Neural cell (in vitro differentiated cells): ENCODE measurements around the gene MAP3K7.

Source experiments
- EP300 ChIP-seq: fragments of 450-650 bp; conservative IDR thresholded peaks from 2 replicates; pipeline ENCODE4 v1.6.1; 2014; ENCODE audit warnings: antibody characterized with exemption, mild to moderate bottlenecking, moderate library complexity; ENCODE audit not compliant: poor library complexity, severe bottlenecking
- EZH2 ChIP-seq: fragments of 200-600, 300-800 bp; shearing (Covaris generic), sonication (generic); IDR thresholded peaks from 2 replicates; pipeline ENCODE4 v1.6.1; 2014; ENCODE audit warnings: antibody characterized with exemption, low read length, borderline replicate concordance, mild to moderate bottlenecking; ENCODE audit not compliant: insufficient read depth, poor library complexity, severe bottlenecking
- MXI1 ChIP-seq: fragments of 450-650 bp; conservative IDR thresholded peaks from 2 replicates; pipeline ENCODE4 v1.6.1; 2014; ENCODE audit warnings: antibody characterized with exemption, mild to moderate bottlenecking; ENCODE audit not compliant: poor library complexity, severe bottlenecking
- POLR2AphosphoS5 ChIP-seq: IDR thresholded peaks from 2 replicates; pipeline ENCODE4 v1.6.1; 2012
- RAD21 ChIP-seq: fragments of 450-650 bp; conservative IDR thresholded peaks from 2 replicates; pipeline ENCODE4 v1.6.1; 2014; ENCODE audit warnings: antibody characterized with exemption, mild to moderate bottlenecking, moderate library complexity
- SMC3 ChIP-seq: fragments of 450-650 bp; conservative IDR thresholded peaks from 2 replicates; pipeline ENCODE4 v1.6.1; 2014; ENCODE audit warnings: antibody characterized with exemption, mild to moderate bottlenecking, moderate library complexity; ENCODE audit not compliant: poor library complexity
- TAF1 ChIP-seq: IDR thresholded peaks from 2 replicates; pipeline ENCODE4 v1.6.1; 2012; ENCODE audit warnings: low read depth
- TF ChIP-seq, protein P1 (sequence below): fragments of 450-650 bp; IDR thresholded peaks from 2 replicates; pipeline ENCODE4 v1.5.1; 2014; ENCODE audit warnings: antibody characterized with exemption, mild to moderate bottlenecking, moderate library complexity; ENCODE audit not compliant: poor library complexity, severe bottlenecking

GRCh38 chr6:90488816-90489215 is 98.1 kb downstream of the MAP3K7 start:
- TF ChIP-seq POLR2AphosphoS5 (no peak), TAF1 (no peak), MXI1 (no peak), SMC3 (no peak), RAD21 (no peak), EP300 (no peak), EZH2 (no peak)
- TF ChIP-seq, protein P1, sequence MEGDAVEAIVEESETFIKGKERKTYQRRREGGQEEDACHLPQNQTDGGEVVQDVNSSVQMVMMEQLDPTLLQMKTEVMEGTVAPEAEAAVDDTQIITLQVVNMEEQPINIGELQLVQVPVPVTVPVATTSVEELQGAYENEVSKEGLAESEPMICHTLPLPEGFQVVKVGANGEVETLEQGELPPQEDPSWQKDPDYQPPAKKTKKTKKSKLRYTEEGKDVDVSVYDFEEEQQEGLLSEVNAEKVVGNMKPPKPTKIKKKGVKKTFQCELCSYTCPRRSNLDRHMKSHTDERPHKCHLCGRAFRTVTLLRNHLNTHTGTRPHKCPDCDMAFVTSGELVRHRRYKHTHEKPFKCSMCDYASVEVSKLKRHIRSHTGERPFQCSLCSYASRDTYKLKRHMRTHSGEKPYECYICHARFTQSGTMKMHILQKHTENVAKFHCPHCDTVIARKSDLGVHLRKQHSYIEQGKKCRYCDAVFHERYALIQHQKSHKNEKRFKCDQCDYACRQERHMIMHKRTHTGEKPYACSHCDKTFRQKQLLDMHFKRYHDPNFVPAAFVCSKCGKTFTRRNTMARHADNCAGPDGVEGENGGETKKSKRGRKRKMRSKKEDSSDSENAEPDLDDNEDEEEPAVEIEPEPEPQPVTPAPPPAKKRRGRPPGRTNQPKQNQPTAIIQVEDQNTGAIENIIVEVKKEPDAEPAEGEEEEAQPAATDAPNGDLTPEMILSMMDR, result no peak
